ENCODE results near the gene GAS7.
"Not testable (repeated sequence)": the region's sequence is repeated elsewhere in the genome, so short reads cannot be mapped to it uniquely, and the experiment has no call there.

The GAS7 gene

GRCh38 chr17:10067446-10068143, 130.8 kb downstream of the GAS7 start:
- no peak for DNase-seq

DNA sequence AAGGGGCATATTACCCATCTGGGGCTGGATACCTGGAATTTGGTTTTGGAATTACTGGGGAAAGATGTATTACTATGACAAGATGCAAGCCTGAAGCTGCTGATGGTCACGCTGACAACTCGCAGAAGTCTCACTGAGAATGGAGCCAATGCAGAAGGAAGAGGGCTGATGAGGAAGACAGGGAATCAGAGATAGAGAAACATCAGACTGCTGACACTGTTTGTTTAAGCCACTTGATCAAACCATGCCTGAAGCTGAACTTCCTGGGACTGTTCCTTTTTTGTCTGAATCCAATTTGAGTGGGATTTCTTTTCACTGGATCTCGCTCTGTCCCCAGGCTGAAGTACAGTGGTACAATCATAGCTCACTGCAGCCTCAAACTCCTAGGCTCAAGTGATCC, 133.9 kb downstream of the GAS7 start:
- DNase-seq = no peak

DNA sequence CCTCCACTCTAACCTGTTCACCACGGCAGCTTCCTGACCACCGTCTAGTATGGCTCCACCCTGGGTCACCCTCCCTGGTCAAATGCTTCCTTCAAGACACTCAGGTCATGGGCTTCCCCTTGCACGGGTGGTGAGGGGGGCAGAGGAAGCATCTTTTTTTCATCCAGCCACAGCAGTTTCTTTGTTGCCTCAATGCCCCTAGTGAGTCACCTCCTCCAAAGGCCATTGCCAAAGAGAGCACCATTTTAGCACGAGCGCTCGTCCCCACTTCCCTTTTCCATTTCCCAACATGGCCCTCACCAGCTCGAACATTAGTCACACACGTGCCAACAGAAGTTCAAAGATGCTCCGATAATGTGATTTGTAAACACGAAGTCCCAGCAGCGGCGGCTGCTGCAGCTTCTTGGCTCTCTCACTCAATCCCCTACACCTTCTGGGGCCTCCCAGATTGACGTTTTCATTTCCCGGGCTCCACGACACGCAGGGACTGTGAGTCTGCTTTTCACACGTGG, 134.6 kb downstream of the GAS7 start:
- no peak for DNase-seq

- no peak for DNase-seq
Observed at GRCh38 chr17:10062691-10063385, 135.6 kb downstream of the GAS7 start.

GRCh38 chr17:10061111-10061845, 137.1 kb downstream of the GAS7 start:
- DNase-seq = no peak

- no peak for DNase-seq
Observed at GRCh38 chr17:10060526-10060925, 137.9 kb downstream of the GAS7 start.

DNA sequence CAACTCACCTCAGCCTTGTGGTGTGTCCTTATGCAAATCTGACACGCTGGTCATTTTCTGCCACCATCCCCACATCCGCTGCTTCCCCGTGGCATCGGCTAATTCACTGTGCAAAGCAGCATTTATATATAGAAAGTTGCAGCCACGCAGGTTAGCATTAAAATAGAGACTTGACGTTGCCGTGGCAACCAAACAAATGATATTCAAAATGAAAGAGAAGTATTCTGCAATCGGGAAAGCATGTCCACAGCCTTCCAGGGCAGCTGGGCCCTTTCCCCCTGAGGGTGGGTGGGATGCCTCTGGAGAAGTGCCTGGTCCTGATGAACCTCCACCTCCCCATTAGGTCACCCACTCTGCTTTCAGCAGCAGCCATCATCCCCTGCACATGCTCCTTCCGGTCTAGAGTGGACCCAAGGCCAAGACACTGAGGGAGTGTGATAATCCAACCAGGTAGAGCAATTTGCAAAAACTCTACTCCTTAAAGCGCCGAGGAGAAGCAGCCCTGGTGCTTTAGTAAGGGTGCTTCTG, 138.7 kb downstream of the GAS7 start:
- DNase-seq = no peak

DNA sequence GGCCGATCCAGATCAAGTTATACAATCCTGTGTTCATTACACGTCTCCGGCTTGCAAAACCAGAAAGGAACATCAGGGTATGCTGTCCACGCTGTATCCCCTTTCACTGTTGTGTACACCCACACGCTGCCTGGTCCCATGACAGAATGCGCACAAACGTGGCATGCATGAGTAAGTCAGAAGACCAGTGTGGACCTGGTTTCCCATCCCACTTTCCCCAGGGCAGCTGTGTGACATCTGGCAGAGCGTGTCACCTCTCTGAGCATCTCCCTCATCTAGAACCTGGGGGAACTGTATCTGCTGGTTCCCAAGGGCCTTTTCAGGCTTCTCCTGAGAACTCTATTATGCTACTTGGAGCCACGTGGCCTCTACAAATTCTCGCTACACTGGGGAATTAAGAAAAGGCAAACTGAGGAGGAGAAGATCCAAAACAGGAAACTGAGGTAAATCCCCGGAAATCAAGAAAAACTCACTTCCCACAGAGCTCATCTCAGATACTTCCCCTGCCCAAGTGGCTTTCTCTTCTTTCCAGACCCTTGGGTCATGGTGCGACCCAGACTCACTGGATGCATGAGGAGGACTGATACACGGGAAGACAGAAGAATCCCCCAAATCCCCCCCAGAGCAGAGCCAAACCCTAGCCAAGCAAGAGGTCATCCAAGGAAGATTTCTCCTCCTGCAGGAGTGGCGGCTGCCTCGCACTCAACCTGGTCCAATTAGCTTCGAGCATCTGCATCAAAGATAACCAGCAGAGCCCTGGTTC, 139.3 kb downstream of the GAS7 start:
- DNase-seq = no peak

DNA sequence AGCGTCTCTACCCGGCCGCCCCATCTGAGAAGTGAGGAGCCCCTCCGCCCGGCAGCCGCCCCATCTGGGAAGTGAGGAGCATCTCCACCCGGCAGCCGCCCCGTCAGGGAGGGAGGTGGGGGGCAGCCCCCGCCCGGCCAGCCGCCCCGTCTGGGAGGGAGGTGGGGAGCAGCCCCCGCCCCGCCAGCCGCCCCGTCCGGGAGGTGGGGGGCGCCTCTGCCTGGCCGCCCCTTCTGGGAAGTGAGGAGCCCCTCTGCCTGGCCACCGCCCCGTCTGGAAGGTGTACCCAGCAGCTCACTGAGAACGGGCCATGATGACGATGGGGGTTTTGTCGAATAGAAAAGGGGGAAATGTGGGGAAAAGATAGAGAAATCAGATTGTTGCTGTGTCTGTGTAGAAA, 140.9 kb downstream of the GAS7 start:
- not testable (repeated sequence) for DNase-seq

GRCh38 chr17:10055262-10055975, 143.0 kb downstream of the GAS7 start:
- no peak for DNase-seq

- DNase-seq = no peak
Observed at GRCh38 chr17:10053782-10054540, 144.4 kb downstream of the GAS7 start.

GRCh38 chr17:10052106-10052813, 146.1 kb downstream of the GAS7 start:
- DNase-seq = no peak

GRCh38 chr17:10051112-10051511, 147.3 kb downstream of the GAS7 start:
- DNase-seq = no peak

GRCh38 chr17:10050597-10051101, 147.8 kb downstream of the GAS7 start:
- DNase-seq = no peak

GRCh38 chr17:10048629-10049350, 149.6 kb downstream of the GAS7 start:
- no peak for DNase-seq

DNA sequence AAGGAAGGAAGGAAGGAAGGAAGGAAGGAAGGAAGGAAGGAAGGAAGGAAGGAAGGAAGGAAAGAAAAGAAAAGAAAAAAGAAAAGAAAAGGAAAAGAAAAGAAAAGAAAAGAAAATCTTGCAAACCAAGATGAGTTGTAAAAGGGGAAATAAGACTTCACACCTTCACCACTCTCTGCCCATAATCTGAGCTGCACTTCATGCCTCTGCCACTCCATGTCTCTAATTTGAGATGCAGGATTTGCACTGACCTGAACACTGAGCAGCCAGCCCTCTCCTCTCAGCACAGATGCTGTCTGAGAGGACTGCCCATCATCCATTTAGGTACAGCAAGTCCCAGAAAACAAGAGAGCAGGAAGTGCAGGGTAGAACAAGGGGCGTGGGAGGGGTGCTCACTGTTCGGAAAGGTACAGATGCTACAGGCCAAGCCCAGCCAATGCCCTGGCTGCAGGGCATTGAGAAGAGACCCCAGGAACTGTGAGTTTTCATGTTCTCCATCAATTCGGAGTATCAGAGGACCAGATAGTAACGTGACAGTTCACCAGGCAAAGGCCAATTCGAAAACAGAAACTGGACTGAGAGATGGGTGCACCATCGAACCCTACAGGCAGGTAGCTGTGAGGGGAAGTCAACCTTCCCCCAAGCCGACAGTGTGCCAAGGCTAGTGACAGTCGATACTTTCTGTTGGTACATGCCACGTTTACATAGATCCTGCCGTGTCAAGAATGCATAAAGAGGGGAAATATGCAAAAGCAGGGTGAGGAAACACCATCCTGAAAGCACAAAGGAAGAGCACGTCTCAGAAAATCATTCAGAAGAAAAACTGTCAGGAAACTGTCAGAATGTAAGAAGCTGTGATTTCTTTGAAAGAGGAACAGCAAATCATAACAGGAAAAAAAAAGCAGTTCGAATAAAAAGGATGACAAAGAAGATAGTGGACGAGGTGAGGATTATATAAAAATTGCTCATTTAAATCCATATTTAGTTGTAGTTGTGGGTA, 151.3 kb downstream of the GAS7 start:
- DNase-seq = no peak

GRCh38 chr17:10045871-10046658, 152.3 kb downstream of the GAS7 start:
- no peak for DNase-seq

Data from DMS53 (cell line).